IMR-90 (cell line): ENCODE data around the gene REN. TPM values are rescaled to one million over a fixed set of nuclear protein-coding genes. Genes with fewer than 3 reads are reported as not detected.

Experiments used
- ATAC-seq: fragments of 200-7000 bp; cut with Tn5 transposase; 2 replicates; pipeline ENCODE4 v1.9.1; 2020; ENCODE audit warnings: low read depth, mild to moderate bottlenecking, moderate library complexity
- BruUV-seq: library from RNA; stranded (reverse); fragments of 400-500 nt; replicated peaks from 2 replicates; lab custom pipeline; 2021; lab: Mats Ljungman, UMichigan
- CTCF ChIA-PET: fragments of 300-600 bp; formaldehyde crosslinking; extraction: SDS; loops from one replicate; lab custom pipeline; 2021; ENCODE audit warnings: antibody characterized with exemption; lab: Yijun Ruan, JAX
- POLR2A ChIA-PET: fragments of 300-600 bp; sonication (Branson Sonifier 250); formaldehyde crosslinking; loops from one replicate; lab custom pipeline; 2022; ENCODE audit warnings: antibody characterized with exemption; ENCODE audit not compliant: unreplicated experiment; lab: Charles Lee
- DNase-seq: peaks from one replicate; pipeline ENCODE4 v3.0.0; 2013
- H2AFZ ChIP-seq: replicated peaks from 2 replicates; pipeline ENCODE3; 2013; ENCODE audit warnings: low read length, mild to moderate bottlenecking; ENCODE audit not compliant: poor library complexity
- H2AK5ac ChIP-seq: 2 replicates; pipeline ENCODE4 v1.6.1; 2013; ENCODE audit warnings: low read depth, low read length, inconsistent platforms
- H2AK9ac ChIP-seq: replicated peaks from 2 replicates; pipeline ENCODE3; 2013; ENCODE audit warnings: mild to moderate bottlenecking, low read depth, low read length, moderate library complexity; ENCODE audit not compliant: poor library complexity
- H2BK120ac ChIP-seq: 2 replicates; pipeline ENCODE4 v1.6.1; 2013; ENCODE audit warnings: low read depth, low read length, inconsistent platforms
- H2BK15ac ChIP-seq: 3 replicates; pipeline ENCODE4 v1.6.1; 2013; ENCODE audit warnings: low read depth, low read length, inconsistent platforms
- H2BK20ac ChIP-seq: 2 replicates; pipeline ENCODE4 v1.6.1; 2013; ENCODE audit warnings: low read depth, mild to moderate bottlenecking, inconsistent platforms, low read length, moderate library complexity
- H2BK5ac ChIP-seq: 2 replicates; pipeline ENCODE4 v1.6.1; 2013; ENCODE audit warnings: mild to moderate bottlenecking, low read depth, low read length, inconsistent platforms; ENCODE audit not compliant: poor library complexity, severe bottlenecking
- H3K14ac ChIP-seq: replicated peaks from 2 replicates; pipeline ENCODE4 v1.6.1; 2013; ENCODE audit warnings: low read depth, low read length, inconsistent platforms
- H3K18ac ChIP-seq: 2 replicates; pipeline ENCODE4 v1.6.1; 2013; ENCODE audit warnings: low read depth, low read length, control low read depth
- H3K23ac ChIP-seq: 2 replicates; pipeline ENCODE4 v1.6.1; 2013; ENCODE audit warnings: low read depth, low read length, inconsistent platforms
- H3K27ac ChIP-seq: 2 replicates; pipeline ENCODE4 v1.5.1; 2013; ENCODE audit warnings: mild to moderate bottlenecking, control low read depth, low read length; ENCODE audit not compliant: insufficient read depth
- H3K27me3 ChIP-seq: 2 replicates; pipeline ENCODE4 v1.6.1; 2013; ENCODE audit warnings: low read length; ENCODE audit not compliant: control insufficient read depth, insufficient read depth
- H3K36me3 ChIP-seq: 2 replicates; pipeline ENCODE4 v1.6.1; 2013; ENCODE audit warnings: low read length, mixed read lengths; ENCODE audit not compliant: control insufficient read depth, insufficient read depth
- H3K4ac ChIP-seq: 2 replicates; pipeline ENCODE4 v1.6.1; 2013; ENCODE audit warnings: low read depth, low read length, inconsistent platforms
- H3K4me1 ChIP-seq: 2 replicates; pipeline ENCODE4 v1.6.1; 2013; ENCODE audit warnings: low read length, mixed read lengths; ENCODE audit not compliant: control insufficient read depth, insufficient read depth
- H3K4me2 ChIP-seq: 2 replicates; pipeline ENCODE4 v1.6.1; 2013; ENCODE audit warnings: low read depth, mild to moderate bottlenecking, control low read depth, low read length, moderate library complexity
- H3K4me3 ChIP-seq: 2 replicates; pipeline ENCODE4 v1.5.1; 2013; ENCODE audit warnings: low read depth, mild to moderate bottlenecking, control low read depth, low read length, moderate library complexity; ENCODE audit not compliant: insufficient read depth
- H3K56ac ChIP-seq: 2 replicates; pipeline ENCODE4 v1.6.1; 2013; ENCODE audit warnings: low read length, inconsistent platforms; ENCODE audit not compliant: insufficient read depth; ENCODE audit errors: extremely low read depth
- H3K79me1 ChIP-seq, 2 experiments: 2 replicates each; pipeline ENCODE4 v1.6.1; 2013; ENCODE audit warnings: low read length in 2 of 2, inconsistent platforms in 1 of 2, low read depth in 1 of 2
- H3K9ac ChIP-seq: 2 replicates; pipeline ENCODE4 v1.6.1; 2013; ENCODE audit warnings: low read depth, low read length, control low read depth
- H3K9me1 ChIP-seq: 2 replicates; pipeline ENCODE4 v1.6.1; 2013; ENCODE audit warnings: low read length, inconsistent platforms; ENCODE audit not compliant: insufficient read depth
- H3K9me3 ChIP-seq: 2 replicates; pipeline ENCODE4 v1.6.1; 2013; ENCODE audit warnings: low read length; ENCODE audit not compliant: control insufficient read depth, insufficient read depth
- H4K20me1 ChIP-seq: 2 replicates; pipeline ENCODE4 v1.6.1; 2013; ENCODE audit warnings: low read length, inconsistent platforms; ENCODE audit not compliant: insufficient read depth
- H4K5ac ChIP-seq: 2 replicates; pipeline ENCODE4 v1.6.1; 2013; ENCODE audit warnings: mild to moderate bottlenecking, low read depth, low read length, control low read depth
- H4K8ac ChIP-seq, 2 experiments: 2 replicates each; pipeline ENCODE4 v1.6.1; 2013; ENCODE audit warnings: low read depth in 2 of 2, low read length in 2 of 2, control low read depth in 1 of 2, inconsistent platforms in 1 of 2
- H4K91ac ChIP-seq: 2 replicates; pipeline ENCODE4 v1.6.1; 2013; ENCODE audit warnings: low read depth, low read length, inconsistent platforms; ENCODE audit not compliant: insufficient read depth
- FOS ChIP-seq: fragments of 150-350 bp; IDR thresholded peaks from 2 replicates; pipeline ENCODE4 v1.6.1; 2016; ENCODE audit warnings: low read depth, low read length
- MXI1 ChIP-seq: IDR thresholded peaks from 2 replicates; pipeline ENCODE4 v1.6.1; 2012; ENCODE audit warnings: low read depth, mild to moderate bottlenecking, low read length, moderate library complexity, borderline replicate concordance
- WGBS, 2 experiments: methylation state at CpG; one replicate each; pipeline versions ENCODE4 v1.1.5 to v1.1.7; 2013; ENCODE audit warnings: missing lambda C conversion rate in 2 of 2; ENCODE audit not compliant: insufficient read length in 1 of 2; ENCODE audit errors: extremely low coverage in 2 of 2; 5-methylcytosine and 5-hydroxymethylcytosine counted together
- dilution Hi-C: fragments of 300-500 bp; cut with HindIII; formaldehyde crosslinking; loops from one replicate; pipeline ENCODE4 v1.14.3; 2018; ENCODE audit warnings: low sequenced_read_pairs; ENCODE audit not compliant: unreplicated experiment
- in situ Hi-C: fragments of 300-500 bp; cut with MboI; formaldehyde crosslinking; loops from 3 replicates; pipeline ENCODE4 v1.14.3; 2019; ENCODE audit warnings: low sequenced_read_pairs, inconsistent platforms, mixed read lengths
- intact Hi-C: fragments of 100-400 bp; cut with micrococcal nuclease; formaldehyde crosslinking; loops from 2 replicates; pipeline ENCODE4 v1.10.0; 2022
- polyA plus RNA-seq, 3 experiments: library from polyadenylated mRNA; depleted of rRNA; stranded (reverse); fragments of >200 nt; gene quantifications; 2 replicates each; pipeline ENCODE4 v1.2.3, GENCODE V29; 2012; ENCODE audit warnings: low replicate concordance in 1 of 3
- total RNA-seq: library from RNA; depleted of rRNA; stranded (reverse); fragments of >200 nt; gene quantifications from 2 replicates; pipeline ENCODE4 v1.2.3, GENCODE V29; 2012

Gene REN
- total and polyA plus RNA-seq, 2 of the 4 experiments (the other 2 are of a cell fraction): 0.54 to 1.2 TPM

GRCh38 chr1:204139952-204140351 lies 26.2 kb downstream of the REN start:
- H2BK5ac ChIP-seq: no peak overlapping the region
- no peaks in the 10 kb centered on the region for H3K27me3 ChIP-seq
- H3K79me1 ChIP-seq: no peaks in the 10 kb centered on the region
- no peak overlapping the region for H4K91ac ChIP-seq
- intact Hi-C loops: no loop called here
- TF ChIP-seq MXI1 (no peak), FOS (no peak)
- H3K4ac ChIP-seq: no peak overlapping the region
- H3K14ac ChIP-seq: no peak overlapping the region
- no peaks in the 10 kb centered on the region for H3K4me1 ChIP-seq
- peaks cover 30% of the 10 kb centered on the region; the same call in 1 of the 2 replicates for H3K36me3 ChIP-seq
- H4K5ac ChIP-seq: no peak overlapping the region
- no peak overlapping the region for H2BK120ac ChIP-seq
- no peak overlapping the region for H3K4me3 ChIP-seq
- H4K20me1 ChIP-seq: no peaks in the 10 kb centered on the region
- H2AK9ac ChIP-seq: no peak overlapping the region
- no peak overlapping the region for H3K23ac ChIP-seq
- no peak for DNase-seq
- no peak overlapping the region for H4K8ac ChIP-seq
- CTCF ChIA-PET: interaction anchor here (0.6 to 1.2 kb wide), 2 partner anchors 269 to 1725 kb away, joined by 3 to 8 read pairs; no protein-coding TSS in a partner anchor
- in situ Hi-C loops: no loop called here
- H3K9ac ChIP-seq: no peak overlapping the region
- BruUV-seq: no TSS peak
- whole genome bisulfite sequencing, 2 experiments: 100% methylated on average over 3 of the region's 6 CpGs; no CpG with 5 or more reads in 1 of the 2 experiments
- no peaks in the 10 kb centered on the region for H3K9me3 ChIP-seq
- H2AFZ ChIP-seq: no peak overlapping the region
- no peak overlapping the region for H2BK20ac ChIP-seq
- no peak overlapping the region for H3K4me2 ChIP-seq
- POLR2A ChIA-PET: no interaction called here
- H2BK15ac ChIP-seq: no peak overlapping the region
- H3K9me1 ChIP-seq: 0 out of 2 replicates have a peak, but pooled peaks cover 2% of the 10 kb centered on the region
- H3K27ac ChIP-seq: no peak overlapping the region
- ATAC-seq: no peak
- H2AK5ac ChIP-seq: no peak overlapping the region
- dilution Hi-C loops: loop anchor here (25.0 kb wide), 1 partner anchor 278 kb away; the partner anchor contains the start of gene SNRPE
- no peak overlapping the region for H3K56ac ChIP-seq
- no peak overlapping the region for H3K18ac ChIP-seq
